ENCODE data around the gene GRIN3B.
A peak's percentile ranks its signal among the peaks of the same experiment; 100 is the strongest.

The GRIN3B gene

DNA sequence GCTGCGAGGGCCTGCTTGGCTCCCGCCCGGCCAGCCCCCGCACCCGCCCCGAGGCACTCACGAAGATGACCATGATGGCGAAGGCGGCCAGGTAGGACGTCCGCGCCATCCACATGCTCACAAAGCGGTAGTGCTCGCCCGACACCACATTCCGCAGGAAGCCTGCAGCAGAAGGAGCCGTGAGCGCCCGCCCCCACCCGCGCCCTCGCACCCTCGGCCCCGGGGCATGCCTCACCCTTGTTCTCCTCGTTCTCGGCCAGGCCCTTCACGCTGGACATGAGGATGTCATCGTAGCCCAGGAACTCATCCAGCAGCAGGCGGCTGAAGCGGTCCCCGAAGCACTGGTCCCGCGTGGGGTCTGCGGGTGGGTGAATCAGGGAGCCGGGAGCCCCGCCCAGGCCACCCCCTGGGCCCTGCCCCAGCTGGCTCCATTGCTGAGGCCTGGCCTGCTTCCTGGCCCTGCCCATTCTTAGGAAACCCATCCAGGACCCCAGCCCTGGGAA lies 11.7 kb downstream of the GRIN3B start:
- TF ChIP-seq GABPA (IDR thresholded peaks at IDR 0.05; ENCODE audit: low read depth) (no peak), SPI1 (IDR thresholded peaks at IDR 0.05; ENCODE audit: borderline replicate concordance, low read depth) (no peak), POLR2AphosphoS5 (IDR thresholded peaks at IDR 0.05; ENCODE audit: low read depth) (no peak)
- TF ChIP-seq, protein P1, sequence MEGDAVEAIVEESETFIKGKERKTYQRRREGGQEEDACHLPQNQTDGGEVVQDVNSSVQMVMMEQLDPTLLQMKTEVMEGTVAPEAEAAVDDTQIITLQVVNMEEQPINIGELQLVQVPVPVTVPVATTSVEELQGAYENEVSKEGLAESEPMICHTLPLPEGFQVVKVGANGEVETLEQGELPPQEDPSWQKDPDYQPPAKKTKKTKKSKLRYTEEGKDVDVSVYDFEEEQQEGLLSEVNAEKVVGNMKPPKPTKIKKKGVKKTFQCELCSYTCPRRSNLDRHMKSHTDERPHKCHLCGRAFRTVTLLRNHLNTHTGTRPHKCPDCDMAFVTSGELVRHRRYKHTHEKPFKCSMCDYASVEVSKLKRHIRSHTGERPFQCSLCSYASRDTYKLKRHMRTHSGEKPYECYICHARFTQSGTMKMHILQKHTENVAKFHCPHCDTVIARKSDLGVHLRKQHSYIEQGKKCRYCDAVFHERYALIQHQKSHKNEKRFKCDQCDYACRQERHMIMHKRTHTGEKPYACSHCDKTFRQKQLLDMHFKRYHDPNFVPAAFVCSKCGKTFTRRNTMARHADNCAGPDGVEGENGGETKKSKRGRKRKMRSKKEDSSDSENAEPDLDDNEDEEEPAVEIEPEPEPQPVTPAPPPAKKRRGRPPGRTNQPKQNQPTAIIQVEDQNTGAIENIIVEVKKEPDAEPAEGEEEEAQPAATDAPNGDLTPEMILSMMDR (IDR thresholded peaks at IDR 0.05; ENCODE audit: insufficient read depth, low read length) = no peak
- TF ChIP-seq, protein P2, sequence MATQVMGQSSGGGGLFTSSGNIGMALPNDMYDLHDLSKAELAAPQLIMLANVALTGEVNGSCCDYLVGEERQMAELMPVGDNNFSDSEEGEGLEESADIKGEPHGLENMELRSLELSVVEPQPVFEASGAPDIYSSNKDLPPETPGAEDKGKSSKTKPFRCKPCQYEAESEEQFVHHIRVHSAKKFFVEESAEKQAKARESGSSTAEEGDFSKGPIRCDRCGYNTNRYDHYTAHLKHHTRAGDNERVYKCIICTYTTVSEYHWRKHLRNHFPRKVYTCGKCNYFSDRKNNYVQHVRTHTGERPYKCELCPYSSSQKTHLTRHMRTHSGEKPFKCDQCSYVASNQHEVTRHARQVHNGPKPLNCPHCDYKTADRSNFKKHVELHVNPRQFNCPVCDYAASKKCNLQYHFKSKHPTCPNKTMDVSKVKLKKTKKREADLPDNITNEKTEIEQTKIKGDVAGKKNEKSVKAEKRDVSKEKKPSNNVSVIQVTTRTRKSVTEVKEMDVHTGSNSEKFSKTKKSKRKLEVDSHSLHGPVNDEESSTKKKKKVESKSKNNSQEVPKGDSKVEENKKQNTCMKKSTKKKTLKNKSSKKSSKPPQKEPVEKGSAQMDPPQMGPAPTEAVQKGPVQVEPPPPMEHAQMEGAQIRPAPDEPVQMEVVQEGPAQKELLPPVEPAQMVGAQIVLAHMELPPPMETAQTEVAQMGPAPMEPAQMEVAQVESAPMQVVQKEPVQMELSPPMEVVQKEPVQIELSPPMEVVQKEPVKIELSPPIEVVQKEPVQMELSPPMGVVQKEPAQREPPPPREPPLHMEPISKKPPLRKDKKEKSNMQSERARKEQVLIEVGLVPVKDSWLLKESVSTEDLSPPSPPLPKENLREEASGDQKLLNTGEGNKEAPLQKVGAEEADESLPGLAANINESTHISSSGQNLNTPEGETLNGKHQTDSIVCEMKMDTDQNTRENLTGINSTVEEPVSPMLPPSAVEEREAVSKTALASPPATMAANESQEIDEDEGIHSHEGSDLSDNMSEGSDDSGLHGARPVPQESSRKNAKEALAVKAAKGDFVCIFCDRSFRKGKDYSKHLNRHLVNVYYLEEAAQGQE (IDR thresholded peaks at IDR 0.05; ENCODE audit: insufficient replicate concordance, low read depth) = no peak
- Histone ChIP-seq H3K4me3 (replicated peaks; ENCODE audit: insufficient read depth, low read length) (no peak overlapping the region), H3K27me3 (ENCODE audit: insufficient read depth, poor library complexity, severe bottlenecking) (no peaks in the 10 kb centered on the region), H3K27ac (replicated peaks) (no peak overlapping the region)
- no peak for DNase-seq (ENCODE audit: low read depth in 1 of 2, low spot score in 1 of 2)

DNA sequence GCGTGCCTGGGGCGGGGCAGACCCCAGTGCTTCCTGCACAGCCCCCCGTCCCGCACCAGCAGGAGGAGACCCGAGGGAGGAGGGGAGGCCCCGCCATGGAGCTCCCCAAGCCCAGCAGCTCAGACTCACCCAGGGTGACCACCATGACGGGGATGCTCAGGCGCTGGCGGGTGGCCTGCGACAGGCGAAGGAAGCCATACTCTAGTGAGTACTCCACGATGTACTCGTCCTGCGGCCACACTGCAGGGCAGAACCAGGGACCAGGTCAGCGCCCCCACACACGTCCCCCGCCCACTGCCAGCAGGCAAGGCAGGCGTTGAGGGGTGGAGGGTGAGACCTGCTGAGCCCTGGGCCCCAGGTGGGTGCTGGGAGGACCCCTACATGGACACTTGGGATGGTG lies 12.1 kb downstream of the GRIN3B start:
- Histone ChIP-seq H3K4me3 (replicated peaks; ENCODE audit: insufficient read depth, low read length) (no peak overlapping the region), H3K27ac (replicated peaks) (no peak overlapping the region), H3K27me3 (ENCODE audit: insufficient read depth, poor library complexity, severe bottlenecking) (no peaks in the 10 kb centered on the region)
- TF ChIP-seq GABPA (IDR thresholded peaks at IDR 0.05; ENCODE audit: low read depth) (no peak), SPI1 (IDR thresholded peaks at IDR 0.05; ENCODE audit: borderline replicate concordance, low read depth) (no peak), POLR2AphosphoS5 (IDR thresholded peaks at IDR 0.05; ENCODE audit: low read depth) (no peak)
- TF ChIP-seq, protein P2 (IDR thresholded peaks at IDR 0.05; ENCODE audit: insufficient replicate concordance, low read depth) = no peak
- no peak for DNase-seq (ENCODE audit: low read depth in 1 of 2, low spot score in 1 of 2)

DNA sequence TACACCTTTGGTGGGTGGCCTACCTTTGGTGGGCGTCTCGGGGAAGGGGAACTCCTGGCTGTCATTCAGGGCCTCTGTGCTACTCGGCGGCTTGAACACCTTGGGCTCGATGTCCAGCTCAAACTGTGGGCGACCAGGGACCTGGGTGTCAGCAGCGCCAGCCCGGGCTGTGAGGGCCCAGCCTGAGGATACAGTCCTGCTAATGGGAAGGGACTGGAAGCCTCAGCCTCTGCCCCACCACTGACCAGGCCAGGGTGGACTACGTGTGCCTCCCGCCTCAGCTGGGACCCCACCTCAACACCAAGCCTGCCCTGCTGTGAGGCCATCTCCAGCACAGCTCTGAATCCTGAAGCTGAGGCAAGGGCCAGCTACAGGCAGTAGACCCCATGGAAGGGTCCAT lies 13.0 kb downstream of the GRIN3B start:
- Histone ChIP-seq H3K27me3 (ENCODE audit: insufficient read depth, poor library complexity, severe bottlenecking) (no peaks in the 10 kb centered on the region), H3K27ac (replicated peaks) (no peak overlapping the region), H3K4me3 (replicated peaks; ENCODE audit: insufficient read depth, low read length) (no peak overlapping the region)
- no peak for DNase-seq (ENCODE audit: low read depth in 1 of 2, low spot score in 1 of 2)
- no peak for TF ChIP-seq GABPA (IDR thresholded peaks at IDR 0.05; ENCODE audit: low read depth)
- peak; percentile 34; the same call in 1 of the 2 replicates for TF ChIP-seq POLR2AphosphoS5 (IDR thresholded peaks at IDR 0.05; ENCODE audit: low read depth)

DNA sequence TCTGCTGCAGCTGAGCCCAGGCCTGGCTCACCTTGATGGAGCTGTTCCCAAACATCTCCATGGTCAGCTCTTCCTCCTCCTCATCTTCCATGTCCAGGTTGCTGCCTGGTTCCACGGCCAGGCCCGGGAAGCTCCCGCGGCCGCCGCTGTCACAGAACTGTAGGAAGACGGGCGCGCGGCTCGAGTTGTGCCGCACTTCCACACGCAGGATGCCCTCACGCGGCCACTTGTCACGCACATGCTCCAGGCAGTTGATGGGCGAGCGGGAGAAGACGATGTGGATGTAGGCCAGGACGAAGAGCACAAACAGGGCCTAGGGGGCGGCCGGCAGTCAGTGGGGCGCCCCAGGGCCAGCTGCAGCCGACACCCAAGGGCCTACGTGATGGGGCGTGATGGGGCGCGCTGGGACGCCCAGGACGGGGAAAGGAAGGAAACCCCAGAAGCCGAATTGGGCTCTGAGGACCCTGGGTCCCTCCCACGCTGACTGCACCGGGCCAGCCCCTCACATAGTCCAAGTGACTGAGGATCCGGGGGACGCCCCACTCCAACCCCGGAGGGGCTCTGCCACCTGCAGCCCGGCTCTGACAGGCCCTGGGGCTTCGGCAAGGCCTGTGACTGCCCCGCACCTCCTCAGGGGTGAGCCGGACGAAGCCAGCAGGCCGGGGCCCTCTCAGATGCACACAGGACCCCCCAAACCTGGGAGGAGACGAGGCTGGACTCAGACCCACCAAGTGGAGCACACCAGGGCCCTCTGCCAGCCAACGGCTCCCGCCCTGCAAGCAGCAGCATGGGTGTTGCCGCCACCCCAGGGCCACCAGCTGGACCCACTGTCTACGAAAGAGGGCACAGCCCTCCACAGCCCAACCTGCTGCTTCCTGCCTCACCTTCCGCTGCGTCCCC lies 14.2 kb downstream of the GRIN3B start:
- TF ChIP-seq, protein P1 (IDR thresholded peaks at IDR 0.05; ENCODE audit: insufficient read depth, low read length) = no peak
- TF ChIP-seq GABPA (IDR thresholded peaks at IDR 0.05; ENCODE audit: low read depth) = no peak
- TF ChIP-seq, protein P2 (IDR thresholded peaks at IDR 0.05; ENCODE audit: insufficient replicate concordance, low read depth) = no peak
- TF ChIP-seq SPI1 (IDR thresholded peaks at IDR 0.05; ENCODE audit: borderline replicate concordance, low read depth) = no peak
- no peak for TF ChIP-seq POLR2AphosphoS5 (IDR thresholded peaks at IDR 0.05; ENCODE audit: low read depth)

More for the DNA sequence above, 14.2 kb downstream of the GRIN3B start:
- DNase-seq (ENCODE audit: low read depth in 1 of 2, low spot score in 1 of 2) = no peak
- Histone ChIP-seq H3K4me3 (replicated peaks; ENCODE audit: insufficient read depth, low read length) (no peak overlapping the region), H3K27me3 (ENCODE audit: insufficient read depth, poor library complexity, severe bottlenecking) (no peaks in the 10 kb centered on the region), H3K27ac (replicated peaks) (no peak overlapping the region)
